Endothelial cell of umbilical vein (primary cell): Measurements from ENCODE around the gene SNAP25. TPM values are rescaled to one million over a fixed set of nuclear protein-coding genes. Genes with fewer than 3 reads are reported as not detected.

Experiments used
- BruUV-seq: library from RNA; stranded (reverse); fragments of 400-500 nt; replicated peaks from 2 replicates; lab custom pipeline; 2021; lab: Mats Ljungman, UMichigan
- CTCF ChIA-PET: fragments of 300-600, 350-600 bp; sonication (Branson Sonifier 250); formaldehyde crosslinking; loops from one replicate; lab custom pipeline; 2021; ENCODE audit warnings: antibody characterized with exemption, inconsistent platforms; lab: Charles Lee
- POLR2A ChIA-PET: fragments of 300-600, 350-600 bp; sonication (Branson Sonifier 250); formaldehyde crosslinking; loops from one replicate; lab custom pipeline; 2021; ENCODE audit warnings: antibody characterized with exemption, inconsistent platforms; lab: Charles Lee
- DNase-seq: peaks from one replicate; pipeline ENCODE4 v3.0.0-alpha.2; 2011; ENCODE audit warnings: low read depth, low spot score
- FAIRE-seq: peaks from 2 replicates; lab custom pipeline; 2011; peaks lifted over from hg19 to GRCh38; lab: Jason Lieb, UNC
- H2AFZ ChIP-seq: 2 replicates; pipeline ENCODE4 v1.6.0; 2012; ENCODE audit warnings: low read depth, low read length, control low read depth, inconsistent platforms
- H3K27ac ChIP-seq: 2 replicates; pipeline ENCODE4 v1.5.1; 2011; ENCODE audit warnings: low read depth, mild to moderate bottlenecking, control low read depth, low read length, moderate library complexity; ENCODE audit not compliant: insufficient read depth
- H3K27me3 ChIP-seq, 2 experiments: 2 replicates each; pipeline versions ENCODE4 v1.6.0 to v1.6.1; 2011; ENCODE audit warnings: low read length in 2 of 2, mixed read lengths in 1 of 2; ENCODE audit not compliant: control insufficient read depth in 2 of 2, insufficient read depth in 2 of 2
- H3K36me3 ChIP-seq, 2 experiments: 2 replicates in 1 of 2; 3 replicates in 1 of 2; pipeline ENCODE4 v1.5.1; 2011; ENCODE audit warnings: low read length in 2 of 2, mild to moderate bottlenecking in 1 of 2, moderate library complexity in 1 of 2; ENCODE audit not compliant: control insufficient read depth in 2 of 2, insufficient read depth in 2 of 2; ENCODE audit errors: extremely low read depth in 1 of 2
- H3K4me1 ChIP-seq: 3 replicates; pipeline ENCODE4 v1.5.1; 2011; ENCODE audit warnings: mild to moderate bottlenecking, low read length; ENCODE audit not compliant: control insufficient read depth, insufficient read depth; ENCODE audit errors: extremely low read depth
- H3K4me2 ChIP-seq: 2 replicates; pipeline ENCODE4 v1.6.1; 2011; ENCODE audit warnings: low read length, control low read depth, mixed read lengths; ENCODE audit not compliant: insufficient read depth
- H3K4me3 ChIP-seq, 3 experiments: fragments of 200-600 bp in 1 of 3; sonication (generic), shearing (Covaris generic) in 1 of 3; replicated peaks in 1 of 3; 2 replicates each; pipeline ENCODE4 v1.5.1; 2011 to 2016; ENCODE audit warnings: control low read depth in 3 of 3, low read length in 3 of 3, mild to moderate bottlenecking in 2 of 3, inconsistent platforms in 1 of 3, low read depth in 1 of 3, moderate library complexity in 1 of 3; ENCODE audit not compliant: insufficient read depth in 1 of 3
- H3K79me2 ChIP-seq: 2 replicates; pipeline ENCODE4 v1.6.0; 2012; ENCODE audit warnings: low read length, inconsistent platforms; ENCODE audit not compliant: control insufficient read depth, insufficient read depth
- H3K9ac ChIP-seq: replicated peaks from 2 replicates; pipeline ENCODE3; 2011; ENCODE audit warnings: low read length, control low read depth; ENCODE audit not compliant: insufficient read depth; ENCODE audit errors: extremely low read depth
- H3K9me1 ChIP-seq: replicated peaks from 3 replicates; pipeline ENCODE4 v1.6.0; 2011; ENCODE audit warnings: mild to moderate bottlenecking, low read length; ENCODE audit not compliant: control insufficient read depth, insufficient read depth; ENCODE audit errors: extremely low read depth
- H3K9me3 ChIP-seq: replicated peaks from 2 replicates; pipeline ENCODE4 v1.5.1; 2012; ENCODE audit warnings: low read length, inconsistent platforms; ENCODE audit not compliant: control insufficient read depth, insufficient read depth
- H4K20me1 ChIP-seq: replicated peaks from 2 replicates; pipeline ENCODE3; 2011; ENCODE audit warnings: mild to moderate bottlenecking, low read length; ENCODE audit not compliant: control insufficient read depth, insufficient read depth; ENCODE audit errors: extremely low read depth
- EZH2 ChIP-seq: IDR thresholded peaks from 2 replicates; pipeline ENCODE4 v1.6.1; 2012; ENCODE audit warnings: borderline replicate concordance, low read depth, mild to moderate bottlenecking, moderate library complexity, low read length, inconsistent platforms; ENCODE audit not compliant: severe bottlenecking
- FOS ChIP-seq: IDR thresholded peaks from 2 replicates; pipeline ENCODE4 v1.6.1; 2011; ENCODE audit warnings: mild to moderate bottlenecking, low read length, moderate library complexity, borderline replicate concordance; ENCODE audit not compliant: insufficient read depth
- GATA2 ChIP-seq: IDR thresholded peaks from 2 replicates; pipeline ENCODE4 v1.7.0; 2011; ENCODE audit warnings: low read depth, mild to moderate bottlenecking, moderate library complexity, mixed read lengths, low read length; ENCODE audit not compliant: insufficient read length, insufficient read depth
- JUN ChIP-seq: IDR thresholded peaks from 2 replicates; pipeline ENCODE4 v1.6.1; 2011; ENCODE audit warnings: borderline replicate concordance, low read depth; ENCODE audit not compliant: insufficient read length, insufficient read depth
- MYC ChIP-seq: IDR thresholded peaks from one replicate; pipeline ENCODE4 v1.6.1; 2011; ENCODE audit warnings: mild to moderate bottlenecking, low read depth, low read length
- POLR2A ChIP-seq: IDR thresholded peaks from 2 replicates; pipeline ENCODE4 v1.6.1; 2012; ENCODE audit warnings: low read depth, mild to moderate bottlenecking, control low read depth, low read length
- POLR2AphosphoS5 ChIP-seq: IDR thresholded peaks from 2 replicates; pipeline ENCODE4 v1.6.1; 2012; ENCODE audit warnings: low read depth, mild to moderate bottlenecking, control low read depth, low read length, moderate library complexity; ENCODE audit not compliant: insufficient read depth
- dilution Hi-C: fragments of 300-500 bp; cut with MboI; formaldehyde crosslinking; loops from one replicate; pipeline ENCODE4 v1.15.0; 2019; ENCODE audit warnings: low sequenced_read_pairs; ENCODE audit not compliant: extremely low pct_ligation_motif_present
- intact Hi-C: fragments of 100-400 bp; cut with micrococcal nuclease; formaldehyde crosslinking; loops from one replicate; pipeline ENCODE4 v1.10.0; 2022
- polyA plus RNA-seq, 4 experiments: library from polyadenylated mRNA; depleted of rRNA in 3 of 4; stranded (reverse) in 3 of 4; unstranded in 1 of 4; fragments of >200 nt; gene quantifications; 2 replicates each; pipeline versions ENCODE4 v1.2.1 to v1.2.3, GENCODE V29; 2011 to 2012; ENCODE audit warnings: missing spikeins in 1 of 4
- total RNA-seq: library from RNA; stranded (reverse); gene quantifications from 2 replicates; pipeline ENCODE4 v1.2.3, GENCODE V29; 2021
- TF ChIP-seq, protein P1 (sequence below): IDR thresholded peaks from 2 replicates; pipeline ENCODE4 v1.6.1; 2011; ENCODE audit not compliant: insufficient read depth, insufficient read length
- TF ChIP-seq, protein P2 (sequence below), 2 donors: IDR thresholded peaks; 1 replicate in 1 of 2; 2 replicates in 1 of 2; pipeline ENCODE4 v1.5.1; 2011; ENCODE audit warnings: low read length in 2 of 2, mild to moderate bottlenecking in 2 of 2, moderate library complexity in 2 of 2, control low read depth in 1 of 2, inconsistent platforms in 1 of 2, low read depth in 1 of 2; ENCODE audit not compliant: insufficient read depth in 1 of 2; ENCODE audit errors: extremely low read depth in 1 of 2

SNAP25 gene
- total and polyA plus RNA-seq, 2 donors (not counting 3 experiments of a cell fraction or from before 2014, with no cell fraction given) = 3.9 to 4.4 TPM

DNA sequence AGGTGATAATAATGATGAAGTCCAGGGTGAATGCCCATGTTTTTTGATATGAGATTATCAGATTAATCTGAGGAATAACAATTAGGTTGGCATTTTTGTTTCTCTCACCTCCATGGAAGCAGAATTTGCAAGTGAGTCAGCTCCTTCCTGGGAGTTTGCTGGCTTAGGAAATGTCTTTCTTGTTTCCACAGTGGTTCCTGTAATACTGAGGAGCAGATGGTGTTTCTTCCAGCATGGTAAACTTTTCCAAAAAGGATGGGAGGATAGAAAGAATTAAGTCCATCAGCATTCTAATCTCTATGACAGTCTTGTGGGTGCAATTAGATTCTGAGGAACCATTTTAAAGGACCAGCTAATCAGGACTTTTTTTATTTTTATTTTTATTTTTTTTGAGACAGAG lies 40.5 kb downstream of the SNAP25 start:
- no peak for DNase-seq
- no peaks in the 10 kb centered on the region for H4K20me1 ChIP-seq
- H3K36me3 ChIP-seq = no peaks in the 10 kb centered on the region
- no peak overlapping the region for H3K4me2 ChIP-seq
- FAIRE-seq = no peak
- BruUV-seq = no TSS peak
- no peaks in the 10 kb centered on the region for H3K4me1 ChIP-seq
- intact Hi-C loops (no loop called here), dilution Hi-C loops (no loop called here)
- no peaks in the 10 kb centered on the region for H3K9me3 ChIP-seq
- ChIA-PET POLR2A (no interaction called here), CTCF (interaction anchor here (0.9 to 1.1 kb wide), 2 partner anchors 13 to 168 kb away, joined by 3 read pairs; no protein-coding TSS in a partner anchor)
- H3K9ac ChIP-seq = no peak overlapping the region
- H2AFZ ChIP-seq = no peak overlapping the region
- H3K79me2 ChIP-seq = no peaks in the 10 kb centered on the region
- no peak overlapping the region for H3K4me3 ChIP-seq
- H3K27ac ChIP-seq = no peak overlapping the region
- peaks cover 0 to under 1% of the 10 kb centered on the region in 2 experiments for H3K27me3 ChIP-seq
- H3K9me1 ChIP-seq = no peaks in the 10 kb centered on the region
- TF ChIP-seq POLR2A (no peak), POLR2AphosphoS5 (no peak), JUN (no peak), GATA2 (no peak), EZH2 (no peak), FOS (no peak), MYC (no peak)
- TF ChIP-seq, protein P1, sequence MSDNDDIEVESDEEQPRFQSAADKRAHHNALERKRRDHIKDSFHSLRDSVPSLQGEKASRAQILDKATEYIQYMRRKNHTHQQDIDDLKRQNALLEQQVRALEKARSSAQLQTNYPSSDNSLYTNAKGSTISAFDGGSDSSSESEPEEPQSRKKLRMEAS = no peak
- TF ChIP-seq, protein P2, sequence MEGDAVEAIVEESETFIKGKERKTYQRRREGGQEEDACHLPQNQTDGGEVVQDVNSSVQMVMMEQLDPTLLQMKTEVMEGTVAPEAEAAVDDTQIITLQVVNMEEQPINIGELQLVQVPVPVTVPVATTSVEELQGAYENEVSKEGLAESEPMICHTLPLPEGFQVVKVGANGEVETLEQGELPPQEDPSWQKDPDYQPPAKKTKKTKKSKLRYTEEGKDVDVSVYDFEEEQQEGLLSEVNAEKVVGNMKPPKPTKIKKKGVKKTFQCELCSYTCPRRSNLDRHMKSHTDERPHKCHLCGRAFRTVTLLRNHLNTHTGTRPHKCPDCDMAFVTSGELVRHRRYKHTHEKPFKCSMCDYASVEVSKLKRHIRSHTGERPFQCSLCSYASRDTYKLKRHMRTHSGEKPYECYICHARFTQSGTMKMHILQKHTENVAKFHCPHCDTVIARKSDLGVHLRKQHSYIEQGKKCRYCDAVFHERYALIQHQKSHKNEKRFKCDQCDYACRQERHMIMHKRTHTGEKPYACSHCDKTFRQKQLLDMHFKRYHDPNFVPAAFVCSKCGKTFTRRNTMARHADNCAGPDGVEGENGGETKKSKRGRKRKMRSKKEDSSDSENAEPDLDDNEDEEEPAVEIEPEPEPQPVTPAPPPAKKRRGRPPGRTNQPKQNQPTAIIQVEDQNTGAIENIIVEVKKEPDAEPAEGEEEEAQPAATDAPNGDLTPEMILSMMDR (IDR thresholded peaks at IDR 0.05; ENCODE audit: extremely low read depth in 1 of 2, insufficient read depth in 1 of 2, low read depth in 1 of 2, low read length in 2 of 2) = no peak
